GM18519 (cell line): Measurements from ENCODE around the gene ARHGAP19.

Experiments used
- ATAC-seq: cut with Tn5 transposase; IDR thresholded peaks from one replicate; pipeline ENCODE4 v1.9.1; 2021; ENCODE audit warnings: mild to moderate bottlenecking, moderate library complexity; ENCODE audit not compliant: unreplicated experiment, low FRiP score

The ARHGAP19 gene

GRCh38 chr10:97203220-97203619 is 89.2 kb downstream of the ARHGAP19 start:
- no peak for ATAC-seq

GRCh38 chr10:97200616-97201015 is 91.8 kb downstream of the ARHGAP19 start:
- ATAC-seq: no peak

DNA sequence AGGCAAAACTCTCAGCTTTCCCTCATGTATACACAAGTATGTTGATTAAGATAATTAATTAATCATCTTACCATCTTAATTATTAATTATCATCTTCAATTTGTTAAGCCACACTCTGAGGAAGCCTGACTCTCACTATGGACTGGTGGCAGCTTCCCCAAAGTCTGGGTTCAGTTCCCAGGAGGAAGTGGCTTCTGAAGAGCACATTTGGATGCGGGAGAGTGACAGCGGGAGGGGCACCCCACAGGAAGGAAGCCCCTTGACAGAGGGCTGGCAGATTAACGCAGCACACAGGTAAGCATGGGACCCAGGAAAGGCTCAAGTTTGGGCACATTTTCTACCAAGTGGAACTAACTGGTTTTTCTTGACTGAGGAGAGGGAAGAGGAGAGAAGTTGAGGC is 93.3 kb downstream of the ARHGAP19 start:
- no peak for ATAC-seq

- no peak for ATAC-seq
Measured at GRCh38 chr10:97197030-97197500, 95.4 kb downstream of the ARHGAP19 start.

GRCh38 chr10:97196223-97197029 is 96.0 kb downstream of the ARHGAP19 start:
- no peak for ATAC-seq

DNA sequence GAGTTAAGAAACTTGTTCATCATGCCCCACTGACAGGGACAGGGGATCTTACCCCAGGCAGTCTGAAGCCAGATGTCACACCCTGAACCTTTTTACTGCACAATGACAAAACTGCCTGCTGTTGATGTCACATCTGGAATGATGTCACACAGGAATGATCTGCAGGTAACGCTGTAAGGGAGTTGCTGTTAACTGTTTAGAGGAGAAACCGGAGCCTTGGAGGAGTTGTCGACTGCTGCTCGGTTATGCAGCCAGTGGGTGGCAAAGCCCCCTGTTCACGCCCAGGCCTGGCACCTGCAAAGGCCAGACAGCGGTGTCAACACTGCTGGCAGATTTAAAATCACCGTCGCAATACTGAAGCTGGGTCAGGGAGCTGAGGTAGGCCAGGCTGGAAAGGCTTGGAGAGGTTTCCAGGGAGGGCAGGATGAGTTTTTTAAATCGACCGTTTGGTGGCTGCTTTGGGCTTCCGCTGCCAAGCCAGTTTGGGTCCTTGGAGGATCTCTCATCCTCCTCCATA is 96.7 kb downstream of the ARHGAP19 start:
- ATAC-seq: no peak

GRCh38 chr10:97192952-97193435 is 99.4 kb downstream of the ARHGAP19 start:
- no peak for ATAC-seq

DNA sequence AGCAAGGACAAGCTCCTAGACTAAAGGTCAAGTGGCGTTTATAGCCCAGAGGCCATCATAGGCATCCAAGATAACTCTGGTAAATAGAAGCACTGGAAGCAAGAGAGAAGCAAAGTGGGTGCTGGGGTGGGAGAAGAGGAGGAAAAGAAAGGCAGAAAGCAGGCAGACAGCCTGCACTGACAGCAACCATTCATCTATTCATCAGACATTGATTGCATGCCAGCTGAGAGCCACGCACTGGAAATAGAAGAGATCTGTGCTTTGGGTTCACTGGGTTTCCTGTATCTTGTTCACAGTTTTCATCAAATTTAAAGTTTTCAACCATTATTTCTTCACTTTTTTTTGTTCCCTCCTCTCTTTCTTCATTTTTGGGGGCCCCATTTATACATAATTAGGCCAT is 102.0 kb downstream of the ARHGAP19 start:
- ATAC-seq: no peak

GRCh38 chr10:97188261-97188711 is 104.2 kb downstream of the ARHGAP19 start:
- no peak for ATAC-seq

DNA sequence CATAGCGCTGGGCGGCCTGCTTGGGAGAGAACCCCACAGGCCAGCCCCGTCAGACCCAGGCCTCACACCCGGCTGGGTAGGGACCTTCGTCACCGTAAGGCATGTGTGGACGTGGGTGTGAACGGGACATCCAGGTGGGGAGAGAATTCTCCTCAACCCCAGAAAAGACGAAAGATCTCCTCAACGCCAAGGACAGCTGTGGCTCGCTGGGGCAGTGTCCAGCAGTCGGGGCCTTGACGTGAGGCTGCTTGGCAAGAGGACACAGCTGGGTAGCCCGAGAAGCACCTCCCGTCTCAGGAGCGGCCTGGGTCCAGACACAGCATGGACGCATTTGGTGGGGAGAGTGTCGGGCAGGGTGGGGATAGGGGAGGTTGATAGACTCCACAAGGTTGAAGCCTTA is 105.5 kb downstream of the ARHGAP19 start:
- ATAC-seq: no peak

DNA sequence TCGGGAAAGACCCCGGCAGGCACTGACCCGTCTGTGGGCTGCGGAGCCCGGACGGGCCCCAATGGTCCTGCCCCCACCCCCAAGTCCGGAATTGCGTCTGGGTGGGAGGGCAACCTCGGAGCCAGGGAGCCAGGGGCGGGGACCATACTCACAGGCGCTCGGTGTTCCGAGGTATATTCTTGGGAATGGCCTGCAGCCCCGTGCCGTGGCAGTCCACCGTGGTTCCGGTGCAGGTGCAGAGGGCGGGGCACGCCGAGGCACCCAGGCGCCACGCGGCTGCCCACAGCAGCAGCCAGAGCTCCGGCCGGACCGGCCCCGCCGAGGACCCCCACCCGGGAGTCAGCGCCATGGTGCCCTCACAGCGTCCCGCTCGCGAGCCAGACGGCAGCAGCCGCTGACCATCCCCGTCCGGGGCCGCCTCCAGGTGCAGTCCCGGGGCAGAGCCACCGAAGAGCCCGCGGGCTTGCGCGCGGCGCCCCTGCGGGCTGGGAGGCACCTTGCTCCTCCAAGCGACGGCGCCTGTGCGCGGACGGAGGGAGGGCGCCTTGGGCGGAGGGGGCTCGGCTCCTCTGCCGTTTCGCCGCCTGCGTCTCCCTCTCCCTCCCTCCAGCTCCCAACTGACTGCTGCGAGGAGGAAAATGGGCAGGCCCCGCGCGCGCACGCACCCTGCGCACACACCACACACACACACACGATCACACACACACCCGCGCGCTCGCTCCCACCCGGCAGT is 106.9 kb downstream of the ARHGAP19 start, which contains the start of gene SLIT1:
Gene SLIT1 (minus strand): TSS at position 634 of the 733 bp plus-strand sequence. CDS start 285 bp downstream, at position 349.
- ATAC-seq: no peak

DNA sequence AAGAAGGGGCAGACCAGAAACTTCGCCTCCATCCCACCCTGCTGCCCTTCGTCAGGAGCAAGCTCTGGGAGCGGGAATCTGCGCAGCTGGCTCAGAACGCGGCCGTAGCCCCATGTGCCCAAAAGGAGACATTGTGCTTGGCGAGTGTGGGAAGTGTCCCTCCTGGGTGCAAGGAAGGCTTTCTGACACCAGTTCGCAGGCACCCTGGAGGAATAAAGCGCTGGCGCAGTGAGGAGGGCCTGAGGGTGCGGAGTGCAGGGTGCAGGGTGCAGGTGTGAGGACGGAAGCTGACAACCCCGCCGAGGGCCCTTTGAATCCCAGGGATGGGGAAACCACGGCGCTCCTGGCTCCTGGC is 107.5 kb downstream of the ARHGAP19 start:
- ATAC-seq: no peak

- ATAC-seq: no peak
Measured at GRCh38 chr10:97183314-97183713, 109.1 kb downstream of the ARHGAP19 start.

- no peak for ATAC-seq
Measured at GRCh38 chr10:97182288-97182990, 110.0 kb downstream of the ARHGAP19 start.

GRCh38 chr10:97180986-97181385 is 111.5 kb downstream of the ARHGAP19 start:
- no peak for ATAC-seq

- ATAC-seq: no peak
Measured at GRCh38 chr10:97180363-97180755, 112.1 kb downstream of the ARHGAP19 start.

DNA sequence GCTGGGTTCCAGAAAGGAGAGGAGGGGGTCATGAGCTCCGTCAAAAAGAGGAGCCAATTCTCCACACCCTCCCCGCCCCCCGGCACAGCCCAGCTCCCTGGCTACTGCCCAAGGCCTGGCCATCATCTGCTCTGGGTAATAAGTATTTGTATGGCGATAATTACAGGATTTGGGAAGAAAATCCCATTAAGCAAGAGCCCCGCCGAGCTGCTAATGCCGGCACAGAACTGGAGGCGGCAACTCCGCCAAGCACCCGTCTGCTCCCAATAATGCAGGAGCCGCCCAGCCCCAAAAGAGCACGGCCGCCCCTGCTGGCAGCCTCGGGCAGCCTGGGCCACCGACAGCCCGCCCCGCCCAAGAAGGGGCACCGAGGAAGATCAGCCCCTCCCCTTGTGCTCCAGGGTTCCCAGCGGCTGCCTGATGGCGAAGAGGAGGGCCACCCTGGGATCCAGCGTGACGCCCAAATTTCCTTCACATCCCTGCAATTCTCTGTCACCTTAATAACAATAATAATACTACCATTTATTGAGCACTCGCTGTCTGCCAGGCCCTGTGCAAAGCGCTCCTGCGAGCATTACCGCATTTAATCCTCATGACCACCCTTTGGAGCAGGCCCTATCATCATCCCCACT is 112.6 kb downstream of the ARHGAP19 start:
- no peak for ATAC-seq

- no peak for ATAC-seq
Measured at GRCh38 chr10:97179311-97179710, 113.1 kb downstream of the ARHGAP19 start.

DNA sequence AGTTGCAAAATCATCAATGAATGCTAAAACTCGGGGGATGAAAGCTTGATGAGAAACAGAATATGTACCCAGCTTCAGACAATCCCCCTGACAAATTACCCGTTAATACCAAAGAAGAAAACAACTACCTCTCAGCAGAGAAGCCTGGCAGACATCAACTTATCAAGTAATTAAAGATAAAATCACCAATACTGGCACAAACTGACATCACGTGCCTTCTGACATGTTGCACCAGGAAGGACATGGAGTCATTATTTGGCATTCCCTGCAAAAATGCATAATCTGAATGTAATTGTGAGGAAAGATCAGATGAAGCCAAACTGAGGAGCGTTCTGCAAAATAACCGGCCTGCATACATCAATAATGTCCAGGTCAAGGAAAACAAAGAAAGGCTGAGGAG is 114.4 kb downstream of the ARHGAP19 start:
- ATAC-seq: no peak

DNA sequence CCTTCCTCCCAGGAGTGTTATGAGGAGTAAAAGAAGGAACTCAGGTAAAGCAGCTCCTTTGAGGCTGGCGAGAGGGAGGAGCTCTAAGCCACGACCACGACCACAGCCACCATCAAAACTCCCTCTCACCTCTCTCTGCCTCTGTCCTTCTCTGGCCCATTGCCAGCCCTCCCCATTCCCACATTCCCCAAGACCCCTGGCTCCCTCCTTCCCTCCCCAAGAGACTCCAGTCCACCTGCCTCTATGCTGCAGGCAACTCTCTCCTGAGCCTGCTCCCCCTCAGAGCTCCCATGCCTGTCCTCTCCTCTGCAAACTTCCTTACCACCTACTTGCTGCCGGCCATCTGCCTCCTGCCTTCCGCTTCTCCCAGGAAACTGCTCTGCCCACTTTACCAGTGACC is 116.2 kb downstream of the ARHGAP19 start:
- ATAC-seq: no peak
